Common myeloid progenitor, CD34-positive (primary cell): ENCODE measurements around the gene AKT1.

Source experiments
- CTCF ChIA-PET: fragments of 350-600 bp; sonication (Branson Sonifier 250); formaldehyde crosslinking; loops from one replicate; lab custom pipeline; 2021; ENCODE audit warnings: antibody characterized with exemption; lab: Charles Lee
- POLR2A ChIA-PET: fragments of 350-600 bp; sonication (Branson Sonifier 250); formaldehyde crosslinking; loops from one replicate; lab custom pipeline; 2021; ENCODE audit warnings: antibody characterized with exemption; lab: Charles Lee
- DNase-seq, 3 donors: peaks; one replicate each; pipeline versions ENCODE4 v3.0.0 to v3.0.0-alpha.2; 2013
- H3K27ac ChIP-seq, 2 experiments: 1 replicate in 1 of 2; 2 replicates in 1 of 2; pipeline ENCODE4 v1.7.0; 2013; ENCODE audit warnings: inconsistent platforms in 2 of 2, low read length in 2 of 2, mild to moderate bottlenecking in 2 of 2, low read depth in 1 of 2, moderate library complexity in 1 of 2; ENCODE audit not compliant: severe bottlenecking in 2 of 2, insufficient read depth in 1 of 2, poor library complexity in 1 of 2
- H3K27me3 ChIP-seq, 5 experiments: replicated peaks in 2 of 5; 1 replicate in 3 of 5; 2 replicates in 2 of 5; pipeline versions ENCODE4 v1.6.1 to v1.7.0; 2013; ENCODE audit warnings: low read length in 4 of 5, mild to moderate bottlenecking in 2 of 5, moderate library complexity in 2 of 5, inconsistent platforms in 1 of 5; ENCODE audit not compliant: insufficient read depth in 5 of 5, control insufficient read depth in 4 of 5
- H3K36me3 ChIP-seq, 4 experiments: 1 replicate in 2 of 4; 2 replicates in 2 of 4; pipeline versions ENCODE4 v1.6.1 to v1.7.0; 2013; ENCODE audit warnings: low read length in 3 of 4, control low read depth in 1 of 4, mild to moderate bottlenecking in 1 of 4; ENCODE audit not compliant: control insufficient read depth in 4 of 4, insufficient read depth in 4 of 4
- H3K4me1 ChIP-seq, 4 experiments: 1 replicate in 3 of 4; 2 replicates in 1 of 4; pipeline versions ENCODE4 v1.6.1 to v1.7.1; 2013; ENCODE audit warnings: low read length in 3 of 4, mild to moderate bottlenecking in 3 of 4, control low read depth in 1 of 4, inconsistent platforms in 1 of 4, moderate library complexity in 1 of 4; ENCODE audit not compliant: control insufficient read depth in 4 of 4, insufficient read depth in 4 of 4; ENCODE audit errors: control extremely low read depth in 1 of 4
- H3K4me3 ChIP-seq, 7 experiments: 1 replicate in 4 of 7; 2 replicates in 3 of 7; pipeline versions ENCODE4 v1.5.1 to v1.7.0; 2013; ENCODE audit warnings: mild to moderate bottlenecking in 7 of 7, low read length in 6 of 7, moderate library complexity in 6 of 7, inconsistent platforms in 2 of 7, low read depth in 2 of 7, control low read depth in 1 of 7; ENCODE audit not compliant: insufficient read depth in 4 of 7, control insufficient read depth in 1 of 7; ENCODE audit errors: extremely low read depth in 1 of 7
- H3K9me3 ChIP-seq, 5 experiments: 1 replicate in 4 of 5; 2 replicates in 1 of 5; pipeline versions ENCODE4 v1.6.1 to v1.7.1; 2013; ENCODE audit warnings: low read length in 4 of 5, mild to moderate bottlenecking in 2 of 5, inconsistent platforms in 1 of 5, low read depth in 1 of 5, moderate library complexity in 1 of 5; ENCODE audit not compliant: control insufficient read depth in 4 of 5, insufficient read depth in 2 of 5; ENCODE audit errors: control extremely low read depth in 1 of 5
- WGBS: methylation state at CpG from one replicate; pipeline ENCODE4 v1.1.5; 2013; ENCODE audit not compliant: insufficient coverage; 5-methylcytosine and 5-hydroxymethylcytosine counted together

AKT1 gene

DNA sequence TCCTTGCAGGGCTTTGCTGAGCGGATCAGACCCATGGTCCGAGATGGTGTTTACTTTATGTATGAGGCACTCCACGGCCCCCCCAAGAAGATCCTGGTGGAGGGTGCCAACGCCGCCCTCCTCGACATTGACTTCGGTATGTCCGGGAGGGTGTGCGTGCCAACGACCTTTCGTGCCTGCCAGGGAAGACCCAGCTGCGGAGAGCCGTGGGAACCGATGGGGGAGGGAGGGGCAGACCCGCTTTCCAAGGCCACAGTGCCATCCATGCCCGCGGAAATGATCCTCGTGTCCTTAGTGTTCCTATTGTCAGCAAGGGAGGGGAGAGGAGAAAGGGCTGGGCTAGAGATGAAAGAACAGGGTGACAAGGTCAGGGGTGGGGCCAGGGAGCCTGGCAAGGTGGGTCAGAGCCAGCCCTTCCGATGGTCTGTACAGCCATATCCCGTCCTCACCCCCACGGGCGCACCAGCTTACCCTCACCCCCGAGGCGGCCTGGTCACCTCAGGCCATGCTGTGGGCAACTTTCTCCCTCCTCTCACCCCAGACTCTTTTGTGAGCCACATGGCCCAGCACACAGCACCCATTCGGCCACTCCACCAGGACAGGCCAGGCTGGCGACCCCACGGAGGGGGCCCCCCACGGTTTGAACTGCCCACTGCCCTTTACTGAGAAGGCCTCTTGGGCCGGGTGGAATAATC lies 54.3 kb downstream of the AKT1 start:
- Histone ChIP-seq H3K4me3 (no peak overlapping the region), H3K27ac (no peak overlapping the region), H3K9me3 (no peaks in the 10 kb centered on the region), H3K27me3 (no peaks in the 10 kb centered on the region), H3K36me3 (peaks cover 0 to 6% (median 0%) of the 10 kb centered on the region in 4 experiments), H3K4me1 (peaks cover 0 to 9% (median 3%) of the 10 kb centered on the region in 4 experiments)
- WGBS, result 98% methylated on average over 25 of the region's 29 CpGs
- ChIA-PET CTCF (interaction anchor here (3.1 kb wide), 1 partner anchor 11 kb away, joined by 9 read pairs; the partner anchor contains the start of gene SIVA1), POLR2A (interaction anchor here (0.6 kb wide), 1 partner anchor 14 kb away, joined by 3 read pairs; no protein-coding TSS in a partner anchor)
- DNase-seq, result no peak

DNA sequence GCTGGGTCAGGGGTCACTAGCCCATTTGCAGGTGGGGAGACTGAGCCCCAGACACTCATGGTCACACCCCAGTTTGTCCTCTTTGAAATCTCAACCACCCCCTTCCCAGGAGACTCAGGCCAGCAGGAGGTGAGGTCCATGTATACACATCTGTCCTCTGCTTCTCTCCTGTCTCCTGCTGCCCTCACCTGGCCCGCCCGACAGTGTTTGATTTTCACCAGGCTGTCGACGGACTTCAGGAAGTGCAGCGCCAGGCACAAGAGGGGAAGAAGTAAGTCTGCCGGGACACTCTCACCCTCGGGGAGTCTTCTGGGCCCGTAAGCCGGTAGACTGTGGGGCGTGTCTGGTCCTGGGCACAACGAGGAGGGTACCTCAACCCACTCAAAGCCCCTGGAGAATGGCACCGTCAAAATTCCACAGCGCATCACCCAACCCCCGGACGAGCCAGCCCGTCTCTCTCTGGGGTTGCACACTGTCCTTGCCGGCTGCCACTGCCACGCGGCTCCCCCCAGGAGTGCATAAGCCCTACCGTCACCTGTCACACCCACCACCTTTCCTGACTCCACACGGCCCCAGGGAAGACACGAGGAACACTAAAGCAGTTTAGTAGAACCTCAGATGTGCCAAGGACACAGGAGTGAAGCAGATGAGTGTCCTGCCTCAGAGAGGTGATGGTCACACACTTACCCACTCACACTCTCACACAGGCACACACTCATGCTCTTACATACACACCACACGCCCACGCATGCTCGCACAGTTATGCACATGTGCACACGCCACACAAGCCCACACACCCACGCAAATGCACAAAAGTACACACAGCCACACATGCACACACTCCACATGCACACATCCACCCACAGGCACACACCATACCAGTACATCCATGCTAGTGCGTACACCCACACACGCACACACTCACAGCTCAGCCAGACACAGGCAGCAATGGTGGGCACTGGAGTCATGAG lies 55.7 kb downstream of the AKT1 start:
- H3K9me3 ChIP-seq, result no peaks in the 10 kb centered on the region
- no peak overlapping the region for H3K4me3 ChIP-seq
- CTCF ChIA-PET, result interaction anchor here (1.1 kb wide), 1 partner anchor 8 kb away, joined by 3 read pairs; no protein-coding TSS in a partner anchor
- H3K27ac ChIP-seq, result no peak overlapping the region
- peaks cover 0 to 13% (median 8%) of the 10 kb centered on the region in 4 experiments for H3K4me1 ChIP-seq
- no peaks in the 10 kb centered on the region for H3K27me3 ChIP-seq
- POLR2A ChIA-PET, result no interaction called here
- H3K36me3 ChIP-seq, result peaks cover 0 to 6% (median 0%) of the 10 kb centered on the region in 4 experiments
- WGBS, result 92% methylated on average over 28 of the region's 29 CpGs
- DNase-seq, result no peak

- H3K9me3 ChIP-seq, result no peaks in the 10 kb centered on the region
- no peak overlapping the region for H3K27ac ChIP-seq
- H3K4me1 ChIP-seq, result peaks cover 0 to 13% (median 8%) of the 10 kb centered on the region in 4 experiments
- CTCF ChIA-PET, result interaction anchor here (0.8 to 1.6 kb wide), 3 partner anchors 9 to 18 kb away, joined by 3 to 4 read pairs (median 3); no protein-coding TSS in a partner anchor
- DNase-seq, result no peak
- H3K4me3 ChIP-seq, result no peak overlapping the region
- H3K27me3 ChIP-seq, result no peaks in the 10 kb centered on the region
- H3K36me3 ChIP-seq, result peaks cover 0 to 6% (median 0%) of the 10 kb centered on the region in 4 experiments
- POLR2A ChIA-PET, result no interaction called here
- WGBS, result 98% methylated on average over 16 of the region's 17 CpGs
Measured at GRCh38 chr14:104739026-104739425, 56.5 kb downstream of the AKT1 start.

GRCh38 chr14:104738375-104739019 lies 57.1 kb downstream of the AKT1 start:
- H3K27me3 ChIP-seq, result no peaks in the 10 kb centered on the region
- H3K4me1 ChIP-seq, result peaks cover 0 to 13% (median 8%) of the 10 kb centered on the region in 4 experiments
- no peak overlapping the region for H3K27ac ChIP-seq
- WGBS, result 96% methylated on average over 16 of the region's 18 CpGs
- ChIA-PET POLR2A (no interaction called here), CTCF (interaction anchor here (0.7 to 1.6 kb wide), 5 partner anchors 10 to 659 kb away, joined by 3 to 4 read pairs (median 3); no protein-coding TSS in a partner anchor)
- H3K9me3 ChIP-seq, result no peaks in the 10 kb centered on the region
- no peak overlapping the region for H3K4me3 ChIP-seq
- DNase-seq, result no peak
- peaks cover 0 to 6% (median 0%) of the 10 kb centered on the region in 4 experiments for H3K36me3 ChIP-seq

DNA sequence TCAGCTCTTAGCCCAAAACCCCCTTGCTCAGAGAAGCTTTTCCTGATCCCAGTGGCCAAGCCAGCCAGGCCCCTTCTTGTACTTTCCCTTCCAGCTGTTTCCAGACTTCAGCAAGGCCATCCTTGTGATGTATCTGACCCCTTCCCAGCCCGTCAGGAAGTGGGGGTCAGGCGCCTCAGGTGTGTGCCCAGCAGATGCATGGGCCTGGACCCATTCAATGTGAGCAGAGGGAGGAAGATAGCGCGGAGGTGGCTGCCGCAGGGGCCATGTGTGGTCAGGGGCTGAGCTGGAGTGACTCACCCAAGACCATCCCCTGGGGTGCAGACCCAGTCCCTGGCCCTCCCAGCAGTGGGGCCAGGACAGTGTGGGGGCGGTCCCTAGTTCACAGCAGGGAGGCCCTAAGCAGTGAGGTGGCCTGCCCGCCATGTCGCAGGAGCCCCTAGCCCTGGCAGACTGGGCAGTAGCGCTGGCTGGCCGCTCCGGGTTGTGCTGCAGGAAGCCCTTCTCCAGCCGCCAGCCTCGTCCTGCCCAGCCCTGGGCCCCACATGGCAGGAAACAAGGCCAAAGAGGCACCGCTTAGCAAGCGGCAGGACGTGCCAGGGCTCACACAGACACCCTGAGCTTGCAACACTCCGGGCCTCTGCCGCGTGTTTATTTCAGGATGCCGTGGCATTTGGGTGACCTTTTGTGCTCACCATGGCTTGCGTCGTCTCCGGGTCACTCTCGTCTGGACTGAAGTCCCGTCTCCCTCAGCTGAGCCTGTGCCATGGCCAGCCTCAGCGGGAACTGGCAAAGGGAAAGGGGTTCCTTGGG lies 59.5 kb downstream of the AKT1 start:
- no peaks in the 10 kb centered on the region for H3K9me3 ChIP-seq
- H3K27ac ChIP-seq, result no peak overlapping the region
- peak in 1 of 3 donors; percentile 5 for DNase-seq
- ChIA-PET POLR2A (interaction anchor here (1.0 kb wide), 1 partner anchor 13 kb away, joined by 3 read pairs; no protein-coding TSS in a partner anchor), CTCF (interaction anchor here (1.1 to 1.5 kb wide), 3 partner anchors 8 to 15 kb away, joined by 3 to 4 read pairs (median 3); no protein-coding TSS in a partner anchor)
- H3K4me1 ChIP-seq, result peaks cover 0 to 8% (median 7%) of the 10 kb centered on the region in 4 experiments
- no peaks in the 10 kb centered on the region for H3K27me3 ChIP-seq
- H3K4me3 ChIP-seq, result no peak overlapping the region
- 41% methylated on average over 23 of the region's 26 CpGs for WGBS
- H3K36me3 ChIP-seq, result peaks cover 0 to 3% (median 0%) of the 10 kb centered on the region in 4 experiments
